PC-9 (cell line): ENCODE data around the gene VAV2.

Experiments
- CTCF ChIP-seq: fragments of 200-600 bp; sonication (generic); conservative IDR thresholded peaks from 2 replicates; pipeline ENCODE4 v1.6.1; 2017; ENCODE audit warnings: mixed run types, antibody characterized with exemption, mild to moderate bottlenecking, moderate library complexity
- EZH2 ChIP-seq: fragments of 200-600 bp; sonication (generic); IDR thresholded peaks from 2 replicates; pipeline ENCODE4 v1.8.0; 2017; ENCODE audit warnings: antibody characterized with exemption, low read depth

GRCh38 chr9:133767008-133767407 is 225.1 kb downstream of the VAV2 start:
- TF ChIP-seq CTCF (no peak), EZH2 (no peak)
